Gastrocnemius medialis (tissue), 4 donors: ENCODE measurements around the gene USP14.
"Not testable (repeated sequence)": the region's sequence is repeated elsewhere in the genome, so short reads cannot be mapped to it uniquely, and the experiment has no call there.

Source experiments
- POLR2A ChIP-seq, 2 donors: fragments of 450-650 bp; IDR thresholded peaks; one replicate each; pipeline ENCODE4 v1.6.1; 2017; ENCODE audit warnings: antibody characterized with exemption in 2 of 2, mild to moderate bottlenecking in 2 of 2, moderate library complexity in 2 of 2
- TF ChIP-seq, protein P1 (sequence below), 5 experiments: fragments of 450-650 bp in 3 of 5; fragments of 200-600 bp in 2 of 5; sonication (generic) in 2 of 5; IDR thresholded peaks in 4 of 5; conservative IDR thresholded peaks in 1 of 5; 1 replicate in 4 of 5; 2 replicates in 1 of 5; pipeline ENCODE4 v1.5.1; 2016 to 2019; ENCODE audit warnings: antibody characterized with exemption in 5 of 5, mild to moderate bottlenecking in 3 of 5, moderate library complexity in 3 of 5

GRCh38 chr18:120539-121260 is 37.7 kb upstream of the USP14 start:
- not testable (repeated sequence) for TF ChIP-seq POLR2A (IDR thresholded peaks at IDR 0.05)
- TF ChIP-seq, protein P1, sequence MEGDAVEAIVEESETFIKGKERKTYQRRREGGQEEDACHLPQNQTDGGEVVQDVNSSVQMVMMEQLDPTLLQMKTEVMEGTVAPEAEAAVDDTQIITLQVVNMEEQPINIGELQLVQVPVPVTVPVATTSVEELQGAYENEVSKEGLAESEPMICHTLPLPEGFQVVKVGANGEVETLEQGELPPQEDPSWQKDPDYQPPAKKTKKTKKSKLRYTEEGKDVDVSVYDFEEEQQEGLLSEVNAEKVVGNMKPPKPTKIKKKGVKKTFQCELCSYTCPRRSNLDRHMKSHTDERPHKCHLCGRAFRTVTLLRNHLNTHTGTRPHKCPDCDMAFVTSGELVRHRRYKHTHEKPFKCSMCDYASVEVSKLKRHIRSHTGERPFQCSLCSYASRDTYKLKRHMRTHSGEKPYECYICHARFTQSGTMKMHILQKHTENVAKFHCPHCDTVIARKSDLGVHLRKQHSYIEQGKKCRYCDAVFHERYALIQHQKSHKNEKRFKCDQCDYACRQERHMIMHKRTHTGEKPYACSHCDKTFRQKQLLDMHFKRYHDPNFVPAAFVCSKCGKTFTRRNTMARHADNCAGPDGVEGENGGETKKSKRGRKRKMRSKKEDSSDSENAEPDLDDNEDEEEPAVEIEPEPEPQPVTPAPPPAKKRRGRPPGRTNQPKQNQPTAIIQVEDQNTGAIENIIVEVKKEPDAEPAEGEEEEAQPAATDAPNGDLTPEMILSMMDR (IDR thresholded peaks at IDR 0.05 in 4 of 5, conservative IDR thresholded peaks at IDR 0.05 in 1 of 5): not testable (repeated sequence)
